ENCODE measurements around the gene PIP4K2C. TPM values are rescaled to one million over a fixed set of nuclear protein-coding genes. Genes with fewer than 3 reads are reported as not detected.
"Not testable (repeated sequence)": the region's sequence is repeated elsewhere in the genome, so short reads cannot be mapped to it uniquely, and the experiment has no call there.

Gene PIP4K2C
- total RNA-seq, 2 experiments from 2014 or later: 21.4 to 22.2 TPM

GRCh38 chr12:57568838-57569237 lies 22.2 kb upstream of the PIP4K2C start:
- ATAC-seq: no peak
- H3K36me3 Mint-ChIP-seq: no peaks in the 10 kb centered on the region
- no peak overlapping the region for H3K4me3 Mint-ChIP-seq
- no peaks in the 10 kb centered on the region for H3K27me3 Mint-ChIP-seq
- no peak overlapping the region for H3K27ac Mint-ChIP-seq
- no peaks in the 10 kb centered on the region for H3K9me3 Mint-ChIP-seq (ENCODE audit: low read depth)
- no peak for DNase-seq
- no peaks in the 10 kb centered on the region for H3K4me1 Mint-ChIP-seq
- CTCF ChIA-PET: interaction anchor here (2.9 kb wide), 1 partner anchor 15 kb away, joined by 9 read pairs; no protein-coding TSS in a partner anchor

- Mint-ChIP-seq H3K36me3 (no peaks in the 10 kb centered on the region), H3K4me3 (no peak overlapping the region), H3K9me3 (ENCODE audit: low read depth) (no peaks in the 10 kb centered on the region), H3K27me3 (no peaks in the 10 kb centered on the region), H3K27ac (no peak overlapping the region), H3K4me1 (no peaks in the 10 kb centered on the region)
- no peak for DNase-seq
- no peak for ATAC-seq
- CTCF ChIA-PET: interaction anchor here (3.7 kb wide), 1 partner anchor 14 kb away, joined by 25 read pairs; no protein-coding TSS in a partner anchor
Observed at GRCh38 chr12:57569858-57570257, 21.1 kb upstream of the PIP4K2C start.

- CTCF ChIA-PET: interaction anchor here (1.4 to 3.7 kb wide), 3 partner anchors 9 to 22 kb away, joined by 3 to 25 read pairs (median 3); no protein-coding TSS in a partner anchor
- H3K27ac Mint-ChIP-seq; H3K4me3 Mint-ChIP-seq; DNase-seq; ATAC-seq; H3K36me3 Mint-ChIP-seq; H3K9me3 Mint-ChIP-seq (ENCODE audit: low read depth); H3K27me3 Mint-ChIP-seq; H3K4me1 Mint-ChIP-seq: not testable (repeated sequence)
Observed at GRCh38 chr12:57570438-57570837, 20.6 kb upstream of the PIP4K2C start.

- no peak overlapping the region for H3K27ac Mint-ChIP-seq
Observed at GRCh38 chr12:57571926-57572762, 18.8 kb upstream of the PIP4K2C start.

GRCh38 chr12:57574795-57575194 lies 16.2 kb upstream of the PIP4K2C start:
- Mint-ChIP-seq H3K9me3 (ENCODE audit: low read depth) (no peaks in the 10 kb centered on the region), H3K4me1 (no peaks in the 10 kb centered on the region), H3K36me3 (no peaks in the 10 kb centered on the region), H3K27me3 (no peaks in the 10 kb centered on the region), H3K4me3 (no peak overlapping the region), H3K27ac (no peak overlapping the region)
- CTCF ChIA-PET: interaction anchor here (0.9 to 2.1 kb wide), 7 partner anchors 9 to 119 kb away, joined by 3 to 15 read pairs (median 5); partner anchors contain the start of genes INHBE and PIP4K2C
- ATAC-seq (no peak), DNase-seq (no peak)

More at GRCh38 chr12:57571926-57572762, 18.8 kb upstream of the PIP4K2C start:
- Mint-ChIP-seq H3K4me1 (no peaks in the 10 kb centered on the region), H3K36me3 (no peaks in the 10 kb centered on the region), H3K9me3 (ENCODE audit: low read depth) (no peaks in the 10 kb centered on the region), H3K4me3 (no peak overlapping the region), H3K27me3 (no peaks in the 10 kb centered on the region)
- ATAC-seq (no peak), DNase-seq (no peak)
- CTCF ChIA-PET: interaction anchor here (1.4 to 3.7 kb wide), 2 partner anchors 12 to 20 kb away, joined by 3 to 25 read pairs; no protein-coding TSS in a partner anchor

GRCh38 chr12:57575771-57576612 lies 15.0 kb upstream of the PIP4K2C start:
- DNase-seq (no peak), ATAC-seq (no peak)
- CTCF ChIA-PET: interaction anchor here (1.0 to 2.1 kb wide), 5 partner anchors 7 to 120 kb away, joined by 4 to 15 read pairs (median 6); partner anchors contain the start of genes INHBE and PIP4K2C
- no peak overlapping the region for H3K27ac Mint-ChIP-seq
- no peaks in the 10 kb centered on the region for H3K27me3 Mint-ChIP-seq
- no peaks in the 10 kb centered on the region for H3K36me3 Mint-ChIP-seq
- no peaks in the 10 kb centered on the region for H3K9me3 Mint-ChIP-seq (ENCODE audit: low read depth)
- H3K4me1 Mint-ChIP-seq: no peaks in the 10 kb centered on the region
- no peak overlapping the region for H3K4me3 Mint-ChIP-seq

GRCh38 chr12:57576613-57577160 lies 14.3 kb upstream of the PIP4K2C start:
- no peak for ATAC-seq
- no peaks in the 10 kb centered on the region for H3K4me1 Mint-ChIP-seq
- H3K27ac Mint-ChIP-seq: no peak overlapping the region

GRCh38 chr12:57577981-57578758 lies 12.8 kb upstream of the PIP4K2C start:
- no peaks in the 10 kb centered on the region for H3K27me3 Mint-ChIP-seq
- no peak overlapping the region for H3K27ac Mint-ChIP-seq
- ATAC-seq (no peak), DNase-seq (no peak)
- H3K36me3 Mint-ChIP-seq: no peaks in the 10 kb centered on the region
- no peak overlapping the region for H3K4me3 Mint-ChIP-seq
- CTCF ChIA-PET: no interaction called here
- no peaks in the 10 kb centered on the region for H3K9me3 Mint-ChIP-seq (ENCODE audit: low read depth)
- peaks cover under 1% of the 10 kb centered on the region for H3K4me1 Mint-ChIP-seq

More at GRCh38 chr12:57576613-57577160, 14.3 kb upstream of the PIP4K2C start:
- CTCF ChIA-PET: interaction anchor here (1.0 kb wide), 1 partner anchor 8 kb away, joined by 4 read pairs; no protein-coding TSS in a partner anchor
- H3K36me3 Mint-ChIP-seq: no peaks in the 10 kb centered on the region
- no peak overlapping the region for H3K4me3 Mint-ChIP-seq
- H3K27me3 Mint-ChIP-seq: no peaks in the 10 kb centered on the region
- no peak for DNase-seq
- H3K9me3 Mint-ChIP-seq (ENCODE audit: low read depth): no peaks in the 10 kb centered on the region

GRCh38 chr12:57579011-57579410 lies 12.0 kb upstream of the PIP4K2C start:
- Mint-ChIP-seq H3K9me3 (ENCODE audit: low read depth) (no peaks in the 10 kb centered on the region), H3K36me3 (no peaks in the 10 kb centered on the region), H3K27me3 (no peaks in the 10 kb centered on the region), H3K4me3 (no peak overlapping the region), H3K27ac (no peak overlapping the region), H3K4me1 (peaks cover 4% of the 10 kb centered on the region)
- no peak for ATAC-seq
- no peak for DNase-seq
- CTCF ChIA-PET: interaction anchor here (1.6 to 7.6 kb wide), 2 partner anchors 8 to 39 kb away, joined by 3 to 148 read pairs; no protein-coding TSS in a partner anchor

- no peaks in the 10 kb centered on the region for H3K36me3 Mint-ChIP-seq
- H3K4me1 Mint-ChIP-seq: peaks cover 4% of the 10 kb centered on the region
- DNase-seq (no peak), ATAC-seq (no peak)
- H3K27ac Mint-ChIP-seq: no peak overlapping the region
- CTCF ChIA-PET: interaction anchor here (0.7 to 7.6 kb wide), 5 partner anchors 9 to 59 kb away, joined by 3 to 148 read pairs (median 59); partner anchors contain the start of genes B4GALNT1, DDIT3 and PIP4K2C
- no peaks in the 10 kb centered on the region for H3K9me3 Mint-ChIP-seq (ENCODE audit: low read depth)
- no peaks in the 10 kb centered on the region for H3K27me3 Mint-ChIP-seq
- H3K4me3 Mint-ChIP-seq: no peak overlapping the region
Observed at GRCh38 chr12:57579677-57580465, 11.1 kb upstream of the PIP4K2C start.

- Mint-ChIP-seq H3K27me3 (no peaks in the 10 kb centered on the region), H3K4me1 (peaks cover 4% of the 10 kb centered on the region), H3K4me3 (no peak overlapping the region), H3K27ac (no peak overlapping the region), H3K36me3 (no peaks in the 10 kb centered on the region), H3K9me3 (ENCODE audit: low read depth) (no peaks in the 10 kb centered on the region)
- CTCF ChIA-PET: interaction anchor here (0.7 to 7.6 kb wide), 6 partner anchors 9 to 60 kb away, joined by 3 to 148 read pairs (median 52); partner anchors contain the start of genes B4GALNT1, DDIT3 and PIP4K2C
- ATAC-seq: no peak
- DNase-seq: no peak
Observed at GRCh38 chr12:57580466-57580795, 10.6 kb upstream of the PIP4K2C start.

GRCh38 chr12:57581802-57582201 lies 9.2 kb upstream of the PIP4K2C start:
- H3K9me3 Mint-ChIP-seq (ENCODE audit: low read depth): no peaks in the 10 kb centered on the region
- H3K4me3 Mint-ChIP-seq: no peak overlapping the region
- CTCF ChIA-PET: interaction anchor here (0.8 to 7.6 kb wide), 11 partner anchors 10 to 160 kb away, joined by 3 to 148 read pairs (median 25); partner anchors contain the start of genes B4GALNT1, GLI1, OS9 and PIP4K2C
- no peaks in the 10 kb centered on the region for H3K36me3 Mint-ChIP-seq
- peaks cover 4% of the 10 kb centered on the region for H3K4me1 Mint-ChIP-seq
- H3K27ac Mint-ChIP-seq: no peak overlapping the region
- ATAC-seq (no peak), DNase-seq (no peak)
- no peaks in the 10 kb centered on the region for H3K27me3 Mint-ChIP-seq

Data from activated CD8-positive, alpha-beta memory T cell treated with anti-CD3 and anti-CD28 coated beads, Interleukin-2, amount 10 ng/mL, durations not matched to agents 7 days and 5 days (primary cell).